Epithelial cell of esophagus (primary cell): ENCODE measurements around the gene SRSF10.

Experiments used
- DNase-seq: peaks from one replicate; pipeline ENCODE4 v3.0.0; 2010; ENCODE audit warnings: low read depth
- H3K4me3 ChIP-seq: 2 replicates; pipeline ENCODE4 v1.5.1; 2011; ENCODE audit warnings: mild to moderate bottlenecking, low read length, control low read depth
- CTCF ChIP-seq: IDR thresholded peaks from 2 replicates; pipeline ENCODE4 v1.5.1; 2011; ENCODE audit warnings: low read depth, mild to moderate bottlenecking, low read length, control low read depth, inconsistent platforms; ENCODE audit not compliant: insufficient read depth; ENCODE audit errors: missing control alignments

SRSF10 gene

GRCh38 chr1:23915466-23915865 lies 64.7 kb downstream of the SRSF10 start:
- no peak for TF ChIP-seq CTCF
- no peak for DNase-seq
- H3K4me3 ChIP-seq, result no peak overlapping the region

GRCh38 chr1:23914921-23915320 lies 65.2 kb downstream of the SRSF10 start:
- H3K4me3 ChIP-seq, result no peak overlapping the region
- DNase-seq, result no peak
- TF ChIP-seq CTCF, result no peak
